PC-3 (cell line): Measurements from ENCODE around the gene SLC37A4. TPM values are rescaled to one million over a fixed set of nuclear protein-coding genes. Genes with fewer than 3 reads are reported as not detected.

Experiments used
- microRNA-seq: library from miRNA; unstranded; fragments of <30 nt; microRNA quantifications from one replicate; pipeline ENCODE4 v1.1.0, GENCODE V29; 2020; ENCODE audit not compliant: unreplicated experiment
- total RNA-seq: library from RNA; depleted of rRNA; stranded (reverse); fragments of >200 nt; gene quantifications from 2 replicates; pipeline ENCODE4 v1.2.3, GENCODE V29; 2014; rRNA removed

Gene SLC37A4
- total RNA-seq, 1 experiment from 2014 or later = 31.4 TPM

Small RNAs within 50 kb of the gene (microRNA-seq; reads per million reads assigned to microRNA genes)
- gene MIR3656 = not detected

Other genes with a start within 250 kb of the SLC37A4 start
- gene DDX6, start 239.7 kb downstream of the SLC37A4 start, total RNA-seq = 59.4 and 66.3 TPM in 2 replicates
- gene CXCR5, start 147.0 kb downstream of the SLC37A4 start, total RNA-seq = not detected in 2 replicates
- gene BCL9L, start 105.0 kb downstream of the SLC37A4 start, total RNA-seq = 49.7 and 68.2 TPM in 2 replicates
- gene UPK2, start 74.6 kb downstream of the SLC37A4 start, total RNA-seq = 0.44 TPM in 1 of 2 replicates, not detected in the other
- gene FOXR1, start 59.1 kb downstream of the SLC37A4 start, total RNA-seq = not detected in 2 replicates
- gene CENATAC, start 32.7 kb downstream of the SLC37A4 start, total RNA-seq = 83.5 and 88.0 TPM in 2 replicates
- 813 and 931 TPM in 2 replicates for gene RPS25, start 12.5 kb downstream of the SLC37A4 start, total RNA-seq
- 129 and 150 TPM in 2 replicates for gene TRAPPC4, start 12.1 kb downstream of the SLC37A4 start, total RNA-seq
- gene HYOU1, start 26.3 kb upstream of the SLC37A4 start, total RNA-seq = 168 and 208 TPM in 2 replicates
- gene VPS11, start 36.9 kb upstream of the SLC37A4 start, total RNA-seq = 48.3 and 48.7 TPM in 2 replicates
- gene HMBS, start 54.0 kb upstream of the SLC37A4 start, total RNA-seq = 9.3 and 22.5 TPM in 2 replicates
- 68.0 and 82.4 TPM in 2 replicates for gene DPAGT1, start 71.0 kb upstream of the SLC37A4 start, total RNA-seq
- 16.8 and 17.2 TPM in 2 replicates for gene C2CD2L, start 76.5 kb upstream of the SLC37A4 start, total RNA-seq
- gene HINFP, start 90.7 kb upstream of the SLC37A4 start, total RNA-seq = 14.7 and 24.7 TPM in 2 replicates
- 0.15 and 0.63 TPM in 2 replicates for gene ABCG4, start 118.2 kb upstream of the SLC37A4 start, total RNA-seq
- 16.8 and 17.2 TPM in 2 replicates for gene NLRX1, start 137.8 kb upstream of the SLC37A4 start, total RNA-seq
- 0.87 TPM in 1 of 2 replicates, not detected in the other for gene NHERF4, start 154.6 kb upstream of the SLC37A4 start, total RNA-seq
- gene CBL, start 175.5 kb upstream of the SLC37A4 start, total RNA-seq = 11.4 and 15.3 TPM in 2 replicates